H1 (cell line): ENCODE data around the gene MACROH2A1.

Experiments
- BRCA1 ChIP-seq: IDR thresholded peaks from 2 replicates; pipeline ENCODE4 v1.6.1; 2012; ENCODE audit warnings: low read depth, low read length, improper control_type of control experiment
- CREB1 ChIP-seq: IDR thresholded peaks from 2 replicates; pipeline ENCODE4 v1.6.1; 2012; ENCODE audit warnings: inconsistent platforms
- EP300 ChIP-seq, 2 experiments: IDR thresholded peaks; 1 replicate in 1 of 2; 2 replicates in 1 of 2; pipeline ENCODE4 v1.6.1; 2011 to 2012; ENCODE audit warnings: low read depth in 2 of 2, low read length in 2 of 2, mild to moderate bottlenecking in 2 of 2, borderline replicate concordance in 1 of 2, inconsistent platforms in 1 of 2, moderate library complexity in 1 of 2
- HDAC6 ChIP-seq: IDR thresholded peaks from one replicate; pipeline ENCODE4 v1.7.1; 2012; ENCODE audit warnings: low read depth, mild to moderate bottlenecking, inconsistent platforms, low read length, moderate library complexity
- MAFK ChIP-seq: IDR thresholded peaks from 2 replicates; pipeline ENCODE4 v1.6.1; 2012; ENCODE audit warnings: low read depth, mild to moderate bottlenecking, improper control_type of control experiment, low read length
- POLR2AphosphoS5 ChIP-seq: IDR thresholded peaks from 2 replicates; pipeline ENCODE4 v1.6.1; 2011; ENCODE audit warnings: low read depth, low read length
- RBBP5 ChIP-seq: IDR thresholded peaks from 2 replicates; pipeline ENCODE4 v1.7.1; 2012; ENCODE audit warnings: low read depth, mild to moderate bottlenecking, inconsistent platforms, low read length, moderate library complexity, borderline replicate concordance
- SAP30 ChIP-seq: fragments of 300-600 bp; sonication (generic); IDR thresholded peaks from 2 replicates; pipeline ENCODE4 v1.7.1; 2012; ENCODE audit warnings: low read length, moderate library complexity, mild to moderate bottlenecking, inconsistent platforms; ENCODE audit not compliant: insufficient read depth, insufficient replicate concordance
- ZNF274 ChIP-seq: IDR thresholded peaks from 2 replicates; pipeline ENCODE4 v1.7.0; 2012; ENCODE audit warnings: low read length, borderline replicate concordance; ENCODE audit errors: extremely low read depth
- TF ChIP-seq, protein P1 (sequence below), 3 experiments: IDR thresholded peaks; 1 replicate in 2 of 3; 2 replicates in 1 of 3; pipeline versions ENCODE4 v1.5.1 to v1.6.1; 2011; ENCODE audit warnings: low read length in 3 of 3, mild to moderate bottlenecking in 3 of 3, inconsistent platforms in 2 of 3, low read depth in 1 of 3, moderate library complexity in 1 of 3; ENCODE audit not compliant: insufficient read depth in 1 of 3; ENCODE audit errors: control extremely low read depth in 1 of 3
- TF ChIP-seq, protein P2 (sequence below): IDR thresholded peaks from 2 replicates; pipeline ENCODE4 v1.6.1; 2011; ENCODE audit warnings: low read depth, mild to moderate bottlenecking, low read length; ENCODE audit not compliant: insufficient read depth

DNA sequence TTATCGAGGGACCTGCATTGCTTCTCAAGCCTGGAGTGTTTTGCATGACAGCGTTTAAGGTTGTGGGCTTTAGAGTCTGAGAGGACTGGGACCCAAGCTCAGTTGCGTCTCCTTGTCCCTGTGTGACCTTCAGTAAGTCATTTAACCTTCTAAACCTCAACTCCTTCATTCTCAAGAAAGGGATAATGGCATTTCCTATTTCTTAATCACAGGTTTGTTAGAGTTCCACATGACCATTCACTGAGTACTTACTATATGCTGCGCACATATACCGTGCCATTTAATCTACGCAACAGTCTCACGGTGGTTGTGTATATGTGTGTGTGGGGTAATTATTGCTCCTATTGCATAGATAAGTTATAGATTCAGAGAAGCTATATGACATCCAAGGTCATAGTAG lies 76.3 kb downstream of the MACROH2A1 start:
- TF ChIP-seq, protein P1, sequence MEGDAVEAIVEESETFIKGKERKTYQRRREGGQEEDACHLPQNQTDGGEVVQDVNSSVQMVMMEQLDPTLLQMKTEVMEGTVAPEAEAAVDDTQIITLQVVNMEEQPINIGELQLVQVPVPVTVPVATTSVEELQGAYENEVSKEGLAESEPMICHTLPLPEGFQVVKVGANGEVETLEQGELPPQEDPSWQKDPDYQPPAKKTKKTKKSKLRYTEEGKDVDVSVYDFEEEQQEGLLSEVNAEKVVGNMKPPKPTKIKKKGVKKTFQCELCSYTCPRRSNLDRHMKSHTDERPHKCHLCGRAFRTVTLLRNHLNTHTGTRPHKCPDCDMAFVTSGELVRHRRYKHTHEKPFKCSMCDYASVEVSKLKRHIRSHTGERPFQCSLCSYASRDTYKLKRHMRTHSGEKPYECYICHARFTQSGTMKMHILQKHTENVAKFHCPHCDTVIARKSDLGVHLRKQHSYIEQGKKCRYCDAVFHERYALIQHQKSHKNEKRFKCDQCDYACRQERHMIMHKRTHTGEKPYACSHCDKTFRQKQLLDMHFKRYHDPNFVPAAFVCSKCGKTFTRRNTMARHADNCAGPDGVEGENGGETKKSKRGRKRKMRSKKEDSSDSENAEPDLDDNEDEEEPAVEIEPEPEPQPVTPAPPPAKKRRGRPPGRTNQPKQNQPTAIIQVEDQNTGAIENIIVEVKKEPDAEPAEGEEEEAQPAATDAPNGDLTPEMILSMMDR (IDR thresholded peaks at IDR 0.05; ENCODE audit: control extremely low read depth in 1 of 3, insufficient read depth in 1 of 3, low read depth in 1 of 3, low read length in 3 of 3) = no peak
- TF ChIP-seq, protein P2, sequence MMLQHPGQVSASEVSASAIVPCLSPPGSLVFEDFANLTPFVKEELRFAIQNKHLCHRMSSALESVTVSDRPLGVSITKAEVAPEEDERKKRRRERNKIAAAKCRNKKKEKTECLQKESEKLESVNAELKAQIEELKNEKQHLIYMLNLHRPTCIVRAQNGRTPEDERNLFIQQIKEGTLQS = no peak
- TF ChIP-seq RBBP5 (no peak), POLR2AphosphoS5 (no peak), SAP30 (no peak), EP300 (IDR thresholded peaks at IDR 0.05; ENCODE audit: borderline replicate concordance in 1 of 2, low read depth in 2 of 2, low read length in 2 of 2) (no peak), MAFK (no peak), BRCA1 (no peak), ZNF274 (no peak), CREB1 (no peak), HDAC6 (no peak)
